Pons (tissue), 1 donor: ENCODE measurements around the gene SLC25A51.
"Not testable (repeated sequence)": the region's sequence is repeated elsewhere in the genome, so short reads cannot be mapped to it uniquely, and the experiment has no call there.

ENCODE experiments used
- DNase-seq: peaks from one replicate; pipeline ENCODE4 v3.0.0-alpha.2; 2016; ENCODE audit warnings: low spot score

SLC25A51 gene

DNA sequence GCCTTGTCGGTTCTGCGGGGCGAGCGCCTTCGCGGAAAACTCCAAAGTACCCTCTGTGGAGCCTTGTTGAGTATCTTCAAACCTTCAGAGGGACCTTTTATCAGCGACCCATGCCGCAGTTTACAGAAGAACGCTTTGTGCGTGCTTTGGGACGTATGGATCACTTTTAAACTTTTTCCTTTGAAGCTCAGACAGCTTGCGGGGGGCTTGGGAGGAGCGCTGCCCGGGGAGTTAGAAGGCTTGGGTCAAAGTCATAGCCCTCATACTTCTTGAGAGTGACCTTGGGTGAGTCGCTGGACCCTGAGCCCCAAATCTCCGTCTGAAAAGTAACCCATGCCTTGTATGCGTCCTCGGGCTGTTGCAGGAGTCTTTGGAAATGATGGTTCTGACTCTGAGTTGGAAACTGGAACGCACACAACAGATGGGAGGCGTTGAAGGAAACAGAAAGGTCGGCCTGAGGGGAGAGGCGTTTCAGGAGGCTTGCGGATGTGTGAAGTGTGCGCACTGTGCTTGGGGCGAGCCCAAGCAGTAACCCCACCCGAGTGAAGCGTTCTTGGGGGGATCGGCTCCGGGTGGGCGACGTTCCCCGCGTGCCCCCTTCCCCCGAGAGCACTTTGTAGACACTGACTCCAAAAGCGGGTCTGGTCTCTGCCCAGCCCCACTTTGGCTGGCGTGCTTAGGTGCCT lies 661 bp upstream of the SLC25A51 start:
- no peak for DNase-seq

GRCh38 chr9:37902796-37903646 lies 906 bp downstream of the SLC25A51 start:
- peak; percentile 24 for DNase-seq

- DNase-seq, result no peak
These were observed 1.8 kb downstream of the SLC25A51 start for GRCh38 chr9:37902131-37902530.

DNA sequence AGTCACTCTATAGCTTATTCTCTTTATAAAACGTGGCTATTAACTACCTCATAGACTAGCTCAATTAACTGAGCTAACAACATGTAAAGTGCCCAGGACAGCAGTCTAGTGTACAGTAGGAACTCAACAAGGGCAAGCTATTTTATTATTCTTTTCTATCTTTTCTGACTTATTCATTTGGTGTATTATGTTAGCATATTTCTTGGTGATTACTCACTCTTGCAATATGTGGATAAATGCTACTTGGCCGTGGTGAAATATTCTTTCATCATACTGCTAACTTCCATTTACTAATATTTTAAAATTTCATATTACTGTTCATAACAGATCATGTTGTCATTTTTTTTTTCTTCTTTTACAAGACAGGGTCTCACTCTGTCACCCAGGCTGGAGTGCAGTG lies 4.9 kb downstream of the SLC25A51 start:
- no peak for DNase-seq

GRCh38 chr9:37897665-37898064 lies 6.3 kb downstream of the SLC25A51 start:
- DNase-seq, result no peak

GRCh38 chr9:37892063-37892462 lies 11.9 kb downstream of the SLC25A51 start:
- DNase-seq, result no peak

- not testable (repeated sequence) for DNase-seq
These were observed 12.9 kb downstream of the SLC25A51 start for GRCh38 chr9:37891042-37891441.

DNA sequence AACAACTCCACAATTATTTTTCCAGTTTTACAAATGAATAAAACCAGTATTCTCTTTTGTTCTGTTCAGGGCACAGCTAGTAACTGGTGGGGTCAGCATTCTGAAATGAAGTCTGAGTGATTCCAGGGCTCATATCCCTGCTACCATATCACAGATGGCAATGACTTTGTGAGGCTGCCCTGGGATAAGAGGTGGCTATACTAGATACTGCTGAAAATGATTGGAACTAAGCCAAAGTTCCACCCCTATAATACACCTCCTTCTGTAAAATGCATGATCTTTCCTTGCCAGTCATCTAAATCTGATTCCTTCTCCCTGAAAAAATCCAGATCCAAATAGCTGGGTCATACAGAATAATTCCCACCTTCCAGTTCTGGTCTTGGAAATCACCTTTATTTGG lies 14.4 kb downstream of the SLC25A51 start:
- no peak for DNase-seq

- DNase-seq, result not testable (repeated sequence)
These were observed 15.8 kb downstream of the SLC25A51 start for GRCh38 chr9:37887977-37888583.

DNA sequence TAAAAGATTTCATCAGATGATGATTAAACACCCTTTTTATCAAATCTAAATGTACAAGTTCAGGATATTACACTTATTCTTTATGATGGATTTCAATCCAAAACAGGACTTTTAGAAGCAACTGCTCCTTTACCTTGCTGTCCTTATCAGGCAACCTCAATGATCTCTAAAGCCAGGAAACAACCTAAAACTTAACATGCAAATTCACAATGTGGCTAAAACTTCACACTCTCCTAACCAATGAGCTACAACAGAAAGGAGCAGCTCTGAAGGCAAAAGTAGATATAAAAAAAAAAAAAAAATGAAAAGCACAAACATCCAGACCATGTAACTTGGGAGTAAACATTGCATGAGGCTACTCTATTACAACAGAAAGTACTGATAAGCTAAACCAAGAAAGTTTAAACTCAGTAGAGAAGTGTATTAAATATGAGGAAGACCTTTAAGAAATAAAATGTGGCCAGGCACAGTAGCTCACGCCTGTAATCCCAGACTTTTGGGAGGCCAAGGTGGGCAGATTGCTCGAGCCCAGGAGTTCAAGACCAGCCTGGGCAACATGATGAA lies 22.9 kb downstream of the SLC25A51 start:
- DNase-seq, result no peak

DNA sequence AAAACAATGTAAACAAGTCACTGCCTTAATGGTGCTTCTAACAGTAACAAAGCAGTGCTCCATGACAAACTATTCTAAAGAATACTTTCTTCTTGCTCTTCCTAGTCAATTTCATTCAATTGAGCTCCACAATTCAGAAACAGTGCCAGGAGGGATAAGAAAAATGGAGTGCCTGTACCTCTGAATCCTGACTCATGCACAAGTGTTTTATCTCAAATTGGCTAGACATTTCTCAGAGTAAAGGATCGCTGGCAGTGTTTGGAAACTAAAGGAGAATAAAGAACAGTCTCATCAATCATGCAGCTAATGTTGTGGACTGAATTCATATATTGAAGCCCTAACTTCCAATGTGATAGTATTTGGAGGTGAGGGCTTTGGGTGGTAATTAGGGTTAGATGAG lies 27.6 kb downstream of the SLC25A51 start:
- DNase-seq, result no peak

- no peak for DNase-seq
These were observed 30.0 kb downstream of the SLC25A51 start for GRCh38 chr9:37873955-37874354.

DNA sequence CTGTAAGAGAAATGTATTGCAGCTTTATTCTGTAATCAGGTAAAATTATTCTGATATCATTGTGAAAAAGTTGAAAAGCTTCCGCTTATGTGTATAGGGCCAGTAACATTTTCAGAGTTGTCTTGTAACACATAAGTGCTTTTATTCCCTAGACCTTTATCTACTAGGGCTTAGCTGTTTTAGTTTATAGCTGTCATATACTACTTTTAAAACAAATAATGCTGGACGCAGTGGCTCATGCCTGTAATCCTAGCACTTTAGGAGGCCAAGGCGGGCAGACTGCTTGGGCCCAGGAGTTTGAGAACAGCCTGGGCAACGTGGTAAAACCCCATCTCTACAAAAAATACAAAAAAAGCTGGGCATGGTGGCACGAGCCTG lies 33.1 kb downstream of the SLC25A51 start:
- no peak for DNase-seq

DNA sequence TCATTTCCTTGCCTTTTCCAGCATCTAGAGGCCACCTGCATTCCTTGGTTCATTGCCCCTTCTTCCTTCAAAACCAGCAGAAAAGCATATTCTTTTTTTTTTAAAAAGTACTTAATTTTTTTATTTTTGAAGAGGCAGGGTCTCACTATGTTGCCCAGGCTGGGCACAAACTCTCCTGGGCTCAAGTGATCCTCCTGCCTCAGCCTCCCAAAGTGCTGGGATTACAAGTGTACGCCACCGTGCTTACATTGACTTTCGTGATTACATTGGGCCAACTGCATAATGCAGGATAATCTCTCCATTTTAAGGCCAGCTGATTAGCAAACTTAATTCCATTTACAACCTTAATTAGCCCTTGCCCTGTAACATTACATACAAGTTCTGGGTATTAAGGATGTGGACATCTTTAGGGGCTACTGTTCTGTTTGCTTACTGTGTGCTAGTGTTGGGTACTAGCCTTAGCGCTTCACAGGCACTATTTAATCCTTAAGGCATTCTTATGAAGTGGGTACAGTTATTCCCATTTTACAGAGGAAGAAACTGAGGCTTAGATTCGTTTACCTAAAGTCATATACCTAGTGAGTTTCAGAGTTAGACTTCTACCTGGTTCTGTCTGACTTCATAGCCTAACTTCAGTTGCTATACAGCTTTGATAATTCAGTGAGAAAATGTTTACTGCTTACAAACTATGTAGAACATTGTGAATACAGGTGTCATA lies 33.7 kb downstream of the SLC25A51 start:
- no peak for DNase-seq

DNA sequence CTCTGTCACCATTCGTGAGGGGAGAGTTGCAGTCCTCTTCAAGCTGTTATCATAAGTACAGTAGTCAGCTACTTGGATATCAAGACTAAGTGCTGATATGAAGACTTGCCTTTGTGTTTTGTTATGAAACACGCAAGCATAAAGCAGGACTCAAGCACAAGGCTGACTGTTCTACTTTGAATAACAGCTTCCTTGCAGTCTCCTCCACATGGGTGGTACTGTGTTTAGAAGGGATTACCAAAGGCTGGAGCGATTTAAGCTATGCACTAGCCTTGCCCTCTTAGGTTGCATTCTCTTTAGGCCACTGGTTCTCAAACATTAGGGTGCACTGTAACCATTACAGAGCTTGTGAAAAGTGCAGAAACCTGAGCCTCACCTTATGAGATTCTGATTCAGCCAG lies 41.4 kb downstream of the SLC25A51 start:
- DNase-seq, result no peak

- DNase-seq, result no peak
These were observed 44.9 kb downstream of the SLC25A51 start for GRCh38 chr9:37859043-37859442.

GRCh38 chr9:37856551-37856950 lies 47.4 kb downstream of the SLC25A51 start:
- DNase-seq, result no peak

DNA sequence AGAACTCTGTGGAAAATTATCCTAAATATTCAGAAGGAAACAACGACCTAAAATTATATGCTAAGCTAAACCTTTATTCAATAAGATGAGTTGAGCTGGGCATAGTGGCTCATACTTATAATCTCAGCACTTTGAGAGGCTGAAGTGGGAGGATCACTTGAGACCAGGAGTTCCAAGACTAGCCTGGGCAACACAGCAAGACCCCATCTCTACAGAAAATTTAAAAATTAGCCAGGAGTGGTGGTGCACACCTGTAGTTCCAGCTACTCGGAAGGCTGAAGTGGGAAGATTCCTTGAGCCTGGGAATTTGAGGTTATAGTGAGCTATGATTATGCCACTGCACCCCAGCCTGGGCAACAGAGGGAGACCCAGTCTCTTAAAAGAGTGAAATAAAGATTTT lies 51.7 kb downstream of the SLC25A51 start:
- no peak for DNase-seq

DNA sequence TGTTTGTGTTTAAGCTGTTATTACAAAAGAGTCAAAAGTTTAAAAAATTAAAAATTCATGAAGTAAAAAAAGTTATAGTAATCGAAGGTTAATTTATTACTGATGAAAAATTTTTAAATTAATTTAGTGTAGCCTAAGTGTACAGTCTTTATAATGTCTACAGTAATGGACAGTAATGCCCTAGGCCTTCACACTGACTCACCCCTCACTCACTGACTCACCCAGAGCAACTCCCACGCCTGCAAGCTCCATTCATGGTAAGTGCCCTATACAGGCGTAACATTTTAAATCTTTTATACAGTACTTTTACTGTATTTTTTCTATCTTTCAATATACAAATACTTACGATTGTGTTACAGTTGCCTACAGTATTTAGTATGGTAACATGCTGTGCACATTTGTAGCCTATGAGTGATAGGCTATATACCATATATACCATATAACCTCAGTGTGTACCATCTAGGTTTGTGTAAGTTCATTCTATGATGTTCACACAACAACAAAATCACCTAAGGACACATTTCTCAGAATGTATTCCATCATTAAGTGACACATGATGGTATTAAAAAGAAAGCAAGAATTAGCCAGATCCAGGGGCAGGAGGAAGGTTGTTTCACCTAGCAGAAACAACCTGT lies 63.2 kb downstream of the SLC25A51 start:
- no peak for DNase-seq

GRCh38 chr9:37839496-37840461 lies 64.1 kb downstream of the SLC25A51 start:
- DNase-seq, result no peak
